Cardiac septum (tissue), 1 donor: ENCODE measurements around the gene CCN2. TPM values are rescaled to one million over a fixed set of nuclear protein-coding genes. Genes with fewer than 3 reads are reported as not detected.

ENCODE experiments used
- DNase-seq: peaks from one replicate; pipeline ENCODE4 v3.0.0-alpha.2; 2020; ENCODE audit warnings: low spot score
- intact Hi-C: fragments of 100-400 bp; cut with DNase I; formaldehyde crosslinking; loops from one replicate; pipeline ENCODE4 v1.14.0; 2022
- total RNA-seq: library from RNA; stranded (reverse); fragmentation: NEBNext Ultra II Directional; extraction: Animal tissue kit (Norgen Biotek cat#: 25700); gene quantifications from one replicate; pipeline ENCODE4 v1.2.1, GENCODE V29; 2021
- donor health status: DM: no; HTN: no; CAD: no.

The CCN2 gene
- total RNA-seq, 1 donor from 2014 or later: 76.5 TPM

GRCh38 chr6:131946992-131947955 lies 3.9 kb downstream of the CCN2 start:
- no peak for DNase-seq
- intact Hi-C loops: loop anchor here (5.0 kb wide), 1 partner anchor 195 kb away; no protein-coding TSS in a partner anchor

GRCh38 chr6:131946404-131946991 lies 4.7 kb downstream of the CCN2 start:
- no peak for DNase-seq
- intact Hi-C loops: loop anchor here (5.0 kb wide), 1 partner anchor 196 kb away; no protein-coding TSS in a partner anchor

- DNase-seq: no peak
Measured at GRCh38 chr6:131945971-131946370, 5.2 kb downstream of the CCN2 start.

GRCh38 chr6:131937703-131938631 lies 13.2 kb downstream of the CCN2 start:
- intact Hi-C loops: no loop called here
- no peak for DNase-seq

More at GRCh38 chr6:131945971-131946370, 5.2 kb downstream of the CCN2 start:
- intact Hi-C loops: loop anchor here (5.0 kb wide), 1 partner anchor 196 kb away; no protein-coding TSS in a partner anchor

GRCh38 chr6:131937226-131937625 lies 13.9 kb downstream of the CCN2 start:
- no peak for DNase-seq
- intact Hi-C loops: no loop called here

GRCh38 chr6:131936156-131936555 lies 15.0 kb downstream of the CCN2 start:
- intact Hi-C loops: no loop called here
- DNase-seq: no peak

GRCh38 chr6:131931063-131931750 lies 20.0 kb downstream of the CCN2 start:
- intact Hi-C loops: no loop called here
- no peak for DNase-seq

GRCh38 chr6:131929976-131930375 lies 21.2 kb downstream of the CCN2 start:
- no peak for DNase-seq
- intact Hi-C loops: no loop called here

GRCh38 chr6:131929264-131929663 lies 21.9 kb downstream of the CCN2 start:
- DNase-seq: no peak
- intact Hi-C loops: no loop called here

GRCh38 chr6:131924881-131925474 lies 26.2 kb downstream of the CCN2 start:
- no peak for DNase-seq
- intact Hi-C loops: loop anchor here (2.0 kb wide), 1 partner anchor 236 kb away; no protein-coding TSS in a partner anchor

GRCh38 chr6:131923356-131923755 lies 27.8 kb downstream of the CCN2 start:
- intact Hi-C loops: loop anchor here (2.0 kb wide), 1 partner anchor 293 kb away; no protein-coding TSS in a partner anchor
- no peak for DNase-seq

- no peak for DNase-seq
- intact Hi-C loops: no loop called here
Measured at GRCh38 chr6:131920656-131921055, 30.5 kb downstream of the CCN2 start.

- DNase-seq: no peak
- intact Hi-C loops: loop anchor here (10.0 kb wide), 1 partner anchor 566 kb away; no protein-coding TSS in a partner anchor
Measured at GRCh38 chr6:131918650-131919355, 32.4 kb downstream of the CCN2 start.

- no peak for DNase-seq
- intact Hi-C loops: loop anchor here (10.0 kb wide), 1 partner anchor 567 kb away; no protein-coding TSS in a partner anchor
Measured at GRCh38 chr6:131917763-131918649, 33.2 kb downstream of the CCN2 start.

GRCh38 chr6:131917318-131917717 lies 33.9 kb downstream of the CCN2 start:
- intact Hi-C loops: loop anchor here (10.0 kb wide), 1 partner anchor 567 kb away; no protein-coding TSS in a partner anchor
- no peak for DNase-seq

- DNase-seq: no peak
- intact Hi-C loops: loop anchor here (10.0 kb wide), 1 partner anchor 568 kb away; no protein-coding TSS in a partner anchor
Measured at GRCh38 chr6:131916847-131917246, 34.3 kb downstream of the CCN2 start.
